K562 (cell line): ENCODE results near the gene PRSS56. TPM values are rescaled to one million over a fixed set of nuclear protein-coding genes. Genes with fewer than 3 reads are reported as not detected.

Experiments
- ARID2 ChIP-seq: fragments of 450-650 bp; IDR thresholded peaks from 2 replicates; pipeline ENCODE4 v1.6.1; 2017; ENCODE audit warnings: antibody characterized with exemption, mild to moderate bottlenecking
- BACH1 ChIP-seq: fragments of 200-800 bp; sonication (Bioruptor generic); IDR thresholded peaks from 2 replicates; pipeline ENCODE4 v1.6.1; 2016; ENCODE audit warnings: missing genetic modification characterization, missing compliant biosample characterization
- BRCA1 ChIP-seq, 2 experiments: fragments of 450-650 bp in 1 of 2; sonication (generic) in 1 of 2; formaldehyde crosslinking in 1 of 2; IDR thresholded peaks; 2 replicates each; pipeline versions ENCODE4 v1.5.0 to v1.6.1; 2017 to 2020; ENCODE audit warnings: mild to moderate bottlenecking in 1 of 2, missing genetic modification reagents in 1 of 2
- CBX3 ChIP-seq, 2 experiments: IDR thresholded peaks; 1 replicate in 1 of 2; 2 replicates in 1 of 2; pipeline ENCODE4 v1.6.1; 2012; ENCODE audit warnings: inconsistent platforms in 2 of 2, low read length in 2 of 2, borderline replicate concordance in 1 of 2, control low read depth in 1 of 2
- COPS2 ChIP-seq: fragments of 450-650 bp; conservative IDR thresholded peaks from 2 replicates; pipeline ENCODE4 v1.6.1; 2016; ENCODE audit warnings: mild to moderate bottlenecking, moderate library complexity
- MCM5 ChIP-seq: fragments of 450-650 bp; IDR thresholded peaks from 2 replicates; pipeline ENCODE4 v1.6.1; 2016; ENCODE audit warnings: low read depth
- NR2C1 ChIP-seq, 2 experiments: fragments of 450-650 bp; IDR thresholded peaks; 2 replicates each; pipeline ENCODE4 v1.6.1; 2017; ENCODE audit warnings: mild to moderate bottlenecking in 2 of 2, antibody characterized with exemption in 1 of 2, inconsistent platforms in 1 of 2, missing compliant biosample characterization in 1 of 2, missing genetic modification characterization in 1 of 2
- NUFIP1 ChIP-seq: fragments of 450-650 bp; IDR thresholded peaks from 2 replicates; pipeline ENCODE4 v1.6.1; 2018; ENCODE audit not compliant: partially characterized antibody
- PTBP1 ChIP-seq: fragments of 200-400 bp; formaldehyde crosslinking; IDR thresholded peaks from 2 replicates; pipeline ENCODE4 v1.6.1; 2017; ENCODE audit warnings: low read depth, low read length
- PTRF ChIP-seq: fragments of 450-650 bp; IDR thresholded peaks from 2 replicates; pipeline ENCODE4 v1.6.1; 2016; ENCODE audit warnings: mild to moderate bottlenecking, missing genetic modification characterization, missing compliant biosample characterization
- SNAPC5 ChIP-seq: fragments of 250-450 bp; sonication (Bioruptor Pico); IDR thresholded peaks from 2 replicates; pipeline ENCODE4 v1.8.0; 2021; ENCODE audit warnings: moderate library complexity, mild to moderate bottlenecking, inconsistent platforms
- SRSF7 ChIP-seq: fragments of 200-400 bp; formaldehyde crosslinking; optimal IDR thresholded peaks from 2 replicates; pipeline ENCODE3; 2017; ENCODE audit warnings: mild to moderate bottlenecking, low read depth, low read length
- VEZF1 ChIP-seq: fragments of 200-800 bp; sonication (Bioruptor generic); IDR thresholded peaks from 2 replicates; pipeline ENCODE4 v1.6.1; 2017; ENCODE audit warnings: missing genetic modification characterization, missing compliant biosample characterization
- ZNF282 ChIP-seq: sonication (generic); formaldehyde crosslinking; IDR thresholded peaks from 2 replicates; pipeline ENCODE4 v1.8.1; 2023; ENCODE audit warnings: missing genetic modification reagents
- ZNF318 ChIP-seq, 2 experiments: fragments of 450-650 bp; IDR thresholded peaks; 2 replicates each; pipeline ENCODE4 v1.6.1; 2016; ENCODE audit warnings: mild to moderate bottlenecking in 2 of 2, borderline replicate concordance in 1 of 2, low read depth in 1 of 2, moderate library complexity in 1 of 2
- polyA plus RNA-seq, 8 experiments: library from polyadenylated mRNA; depleted of rRNA in 4 of 8; stranded (reverse) in 5 of 8; unstranded in 3 of 8; fragments of >200 nt; fragmentation: Nextera tagmentation in 2 of 8; fragmentation: Illumina TruSeq in 1 of 8; extraction: Ambion mirVana in 2 of 8; extraction: Trizol in 1 of 8; gene quantifications; 2 replicates each; pipeline versions ENCODE4 v1.2.1 to v1.2.3, GENCODE V29; 2011 to 2014; ENCODE audit warnings: inconsistent platforms in 1 of 8, missing spikeins in 1 of 8
- total RNA-seq, 7 experiments: library from RNA; depleted of rRNA in 6 of 7; stranded (reverse); fragments of >200 nt in 6 of 7; fragmentation: Illumina TruSeq in 2 of 7; extraction: Trizol in 2 of 7; gene quantifications; 2 replicates each; pipeline versions ENCODE4 v1.2.1 to v1.2.3, GENCODE V29; 2011 to 2021; ENCODE audit warnings: low replicate concordance in 1 of 7

The PRSS56 gene
- total and polyA plus RNA-seq, 9 of the 15 experiments (the other 6 are each of a cell fraction or from before 2014, with no cell fraction given): not detected

- TF ChIP-seq SNAPC5 (CRISPR knock-in tag) (no peak), NR2C1 (IDR thresholded peaks at IDR 0.05) (0 out of 2 replicates have a peak, but pooled peaks have one; percentile 35), NR2C1 (tag; IDR thresholded peaks at IDR 0.05) (peak; percentile 58; the same call in 1 of the 2 replicates), CBX3 (IDR thresholded peaks at IDR 0.05; ENCODE audit: borderline replicate concordance in 1 of 2, low read length in 2 of 2) (peak in 1 of 2 experiments; percentile 82; a peak in 2 of 3 replicates), MCM5 (no peak), SRSF7 (no peak), NUFIP1 (no peak), VEZF1 (CRISPR knock-in tag) (peak; percentile 96), ZNF318 (IDR thresholded peaks at IDR 0.05; ENCODE audit: borderline replicate concordance in 1 of 2, low read depth in 1 of 2) (no peak), BACH1 (tag) (no peak), ZNF282 (CRISPR knock-in tag) (no peak), ARID2 (no peak), PTRF (no peak), COPS2 (no peak), BRCA1 (IDR thresholded peaks at IDR 0.05) (no peak), BRCA1 (CRISPR knock-in tag; IDR thresholded peaks at IDR 0.05) (no peak), PTBP1 (0 out of 2 replicates have a peak, but pooled peaks have one; percentile 65)
Observed at GRCh38 chr2:232550354-232551249, 30.4 kb downstream of the PRSS56 start, which contains the start of the genes EIF4E2 and TIGD1 (continued).
